Ramos (cell line): ENCODE measurements around the gene CCDC39.
"Not testable (repeated sequence)": the region's sequence is repeated elsewhere in the genome, so short reads cannot be mapped to it uniquely, and the experiment has no call there.

Source experiments
- in situ Hi-C: fragments of 300-500 bp; cut with MboI; formaldehyde crosslinking; loops from one replicate; pipeline ENCODE4 v1.14.3; 2022; ENCODE audit warnings: low sequenced_read_pairs; ENCODE audit not compliant: unreplicated experiment

The CCDC39 gene

DNA sequence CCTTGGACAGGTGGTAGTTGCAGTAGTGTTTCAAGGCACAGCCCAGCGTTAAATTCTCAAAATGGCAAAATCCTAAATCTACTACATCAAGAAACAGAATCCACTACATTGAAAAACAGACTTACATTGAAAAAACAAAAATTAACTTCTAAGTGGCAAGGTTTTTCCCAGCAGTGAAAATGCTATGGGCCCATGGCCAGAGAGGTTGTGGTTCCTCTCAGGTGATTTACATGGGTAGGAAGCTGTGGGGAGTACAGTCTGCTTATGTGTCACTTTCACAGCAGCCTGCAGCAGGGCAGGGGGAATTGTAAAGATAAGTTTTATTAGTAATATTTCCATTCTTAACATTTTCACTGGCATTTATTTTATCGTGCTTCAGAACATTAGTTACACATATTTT is 52.4 kb downstream of the CCDC39 start:
- in situ Hi-C loops, result no loop called here

DNA sequence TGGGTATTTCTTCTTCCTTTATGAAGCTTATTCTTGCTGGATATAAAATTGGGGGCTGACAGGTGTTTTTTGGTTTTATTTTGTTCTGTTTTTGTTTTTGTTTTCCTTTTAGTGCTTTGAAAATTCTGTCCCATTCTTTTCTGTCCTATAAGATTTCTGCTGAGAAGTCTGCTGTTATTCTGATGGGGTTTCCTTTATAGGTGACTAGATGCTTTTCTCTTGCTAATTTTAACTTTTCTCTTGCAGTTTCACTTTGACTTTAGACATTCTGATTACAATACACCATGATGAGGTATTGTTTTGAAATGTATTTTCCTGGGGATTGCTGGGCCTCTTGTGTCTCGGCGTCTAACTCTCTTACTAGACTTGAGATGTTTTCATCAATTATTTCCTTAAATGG is 54.6 kb downstream of the CCDC39 start:
- in situ Hi-C loops, result no loop called here

DNA sequence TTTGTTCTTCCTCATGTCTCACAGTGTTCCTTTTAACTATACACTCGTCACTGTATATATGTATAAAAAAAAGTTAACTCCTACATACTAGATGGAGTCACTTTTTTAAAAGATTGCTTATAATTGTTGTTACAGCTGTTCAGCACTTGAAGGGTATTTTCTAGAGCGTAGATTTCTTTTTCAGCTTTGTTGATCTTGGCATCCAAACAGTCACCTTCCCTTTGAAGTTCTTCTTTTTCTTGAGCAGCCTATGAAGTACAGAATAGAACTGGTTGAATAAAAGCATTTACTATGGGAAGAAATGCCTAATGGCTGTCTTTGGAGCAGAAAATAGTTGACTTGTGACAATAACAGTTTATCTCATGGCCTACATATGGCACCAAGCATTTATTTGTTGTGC is 59.6 kb downstream of the CCDC39 start:
- in situ Hi-C loops, result no loop called here

DNA sequence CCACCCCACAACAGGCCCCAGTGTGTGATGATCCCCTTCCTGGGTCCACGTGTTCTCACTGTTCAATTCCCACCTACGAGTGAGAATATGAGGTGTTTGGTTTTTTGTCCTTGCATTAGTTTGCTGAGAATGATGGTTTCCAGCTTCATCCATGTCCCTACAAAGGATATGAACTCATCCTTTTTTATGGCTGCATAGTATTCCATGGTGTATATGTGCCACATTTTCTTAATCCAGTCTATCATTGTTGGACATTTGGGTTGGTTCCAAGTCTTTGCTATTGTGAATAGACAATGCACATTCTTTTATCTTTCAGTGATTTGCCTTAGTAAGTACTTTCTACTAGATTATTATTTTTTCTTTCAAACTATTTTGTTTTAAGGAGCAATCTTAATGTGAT is 60.7 kb downstream of the CCDC39 start:
- in situ Hi-C loops, result not testable (repeated sequence)

DNA sequence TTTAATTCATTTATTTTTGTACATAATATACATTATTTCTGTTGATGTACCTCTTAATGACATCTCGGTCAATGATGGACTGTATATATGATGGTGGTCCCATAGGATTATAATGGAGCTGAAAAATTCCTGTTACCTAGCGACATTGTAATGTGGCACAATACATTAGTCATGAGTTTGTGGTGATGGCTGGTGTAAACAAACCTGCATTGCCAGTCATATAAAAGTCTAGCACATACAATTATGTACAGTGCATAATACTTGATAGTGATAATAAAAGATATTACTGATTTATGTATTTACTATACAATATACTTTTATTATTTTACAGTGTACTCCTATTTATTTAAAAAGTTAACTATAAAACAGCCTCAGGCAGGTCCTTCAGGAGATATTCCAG is 62.2 kb downstream of the CCDC39 start:
- in situ Hi-C loops, result no loop called here

DNA sequence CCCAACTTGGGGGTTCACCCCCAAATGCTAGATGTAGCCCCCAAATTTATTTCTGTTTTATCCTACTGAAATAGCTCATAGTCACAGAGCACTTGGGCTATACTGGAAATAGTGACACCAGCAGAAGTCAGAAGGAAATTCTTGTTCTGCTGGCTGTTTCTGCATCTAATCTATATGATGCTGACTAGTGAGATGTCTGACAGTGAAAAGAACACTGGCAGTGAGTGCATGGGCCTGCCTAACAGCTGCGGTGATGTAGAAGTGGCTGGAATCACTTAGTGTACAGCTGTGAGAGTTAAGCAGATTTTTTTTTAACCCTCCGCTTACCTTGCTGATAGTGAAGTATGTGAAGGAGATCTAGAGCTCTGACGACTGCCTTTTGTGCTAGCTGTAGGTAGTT is 63.3 kb downstream of the CCDC39 start:
- in situ Hi-C loops, result no loop called here

DNA sequence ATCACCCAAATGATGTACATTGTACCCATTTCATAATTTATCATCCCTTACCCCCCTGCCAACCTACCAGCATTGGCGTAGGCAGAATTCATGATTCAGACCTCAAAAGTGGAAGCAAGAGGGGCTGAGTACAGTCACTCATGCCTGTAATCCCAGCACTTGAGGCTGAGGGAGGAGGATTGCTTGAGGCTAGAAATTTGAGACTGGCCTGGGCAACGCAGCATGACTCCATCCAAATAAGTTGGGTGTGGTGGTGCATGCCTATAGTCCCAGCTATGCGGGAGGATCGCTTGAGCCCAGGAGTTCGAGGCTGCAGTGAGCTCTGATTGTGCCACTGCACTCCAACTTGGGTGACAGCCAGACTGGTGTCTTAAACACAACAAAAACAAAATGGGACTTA is 66.9 kb downstream of the CCDC39 start:
- in situ Hi-C loops, result no loop called here

DNA sequence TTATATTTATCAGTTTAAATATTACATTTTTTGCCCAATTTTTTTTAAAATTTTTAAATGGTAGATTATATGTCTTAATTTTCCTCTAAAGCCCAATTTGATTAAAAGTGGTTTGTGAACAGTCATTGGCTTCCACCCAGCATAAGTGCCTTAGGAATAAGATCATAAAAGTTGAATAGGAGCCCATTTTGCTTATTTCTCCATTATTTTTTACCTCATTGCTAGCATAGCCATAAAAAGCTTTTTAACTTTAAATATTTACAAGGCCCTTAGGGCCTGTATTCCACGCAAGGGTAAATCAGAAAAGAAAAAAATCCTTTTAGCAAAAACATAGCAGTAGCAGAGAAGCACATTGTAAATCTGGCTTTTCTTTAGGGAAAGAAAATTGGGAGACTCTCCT is 68.3 kb downstream of the CCDC39 start:
- in situ Hi-C loops, result no loop called here

DNA sequence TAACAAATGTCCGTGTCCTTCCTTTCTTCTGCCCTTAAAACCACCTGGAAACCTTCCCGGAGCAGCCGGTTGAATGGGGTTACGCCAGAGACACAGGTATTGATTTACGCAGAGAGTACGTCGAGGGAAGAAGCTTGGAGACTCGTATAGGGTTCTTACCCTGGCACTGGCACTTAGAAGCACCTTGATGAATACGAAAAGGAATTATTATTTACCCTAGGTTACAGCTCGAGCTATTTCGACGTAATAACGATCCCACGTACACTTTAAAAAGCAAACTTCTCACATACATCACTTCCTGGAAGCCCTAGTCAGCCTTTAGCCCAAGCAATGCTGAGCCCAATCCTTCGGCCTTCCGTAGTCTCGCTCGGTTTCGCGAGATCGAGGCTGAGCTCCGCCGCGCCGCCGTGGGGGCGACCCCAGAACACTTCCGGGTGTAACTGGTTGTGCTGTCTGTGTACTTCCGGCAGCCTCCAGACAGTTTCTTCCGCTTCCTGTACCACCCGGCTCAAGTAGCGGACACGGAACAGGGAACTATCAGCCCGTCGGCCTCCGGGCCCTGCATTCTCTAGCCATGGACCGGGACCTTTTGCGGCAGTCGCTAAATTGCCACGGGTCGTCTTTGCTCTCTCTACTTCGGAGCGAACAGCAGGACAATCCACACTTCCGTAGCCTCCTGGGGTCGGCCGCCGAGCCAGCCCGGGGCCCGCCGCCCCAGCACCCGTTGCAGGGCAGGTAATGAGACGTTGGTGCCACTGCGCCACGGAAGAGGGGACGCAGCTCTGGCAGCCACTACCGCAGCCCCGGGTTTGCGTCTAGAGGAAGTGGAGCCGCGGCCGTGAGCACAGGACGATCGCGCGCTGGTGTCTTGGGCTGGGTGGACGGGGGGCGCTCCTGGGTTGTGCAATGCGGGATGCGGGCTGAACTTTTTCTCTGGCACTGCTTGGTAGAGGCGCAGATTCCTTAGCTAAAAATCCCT is 77.3 kb downstream of the CCDC39 start, which contains the start of gene TTC14:
Gene TTC14, plus strand, starts transcription at position 476 of the 979 bp plus-strand sequence. Its CDS starts 99 bp downstream, at position 575.
- in situ Hi-C loops, result no loop called here

DNA sequence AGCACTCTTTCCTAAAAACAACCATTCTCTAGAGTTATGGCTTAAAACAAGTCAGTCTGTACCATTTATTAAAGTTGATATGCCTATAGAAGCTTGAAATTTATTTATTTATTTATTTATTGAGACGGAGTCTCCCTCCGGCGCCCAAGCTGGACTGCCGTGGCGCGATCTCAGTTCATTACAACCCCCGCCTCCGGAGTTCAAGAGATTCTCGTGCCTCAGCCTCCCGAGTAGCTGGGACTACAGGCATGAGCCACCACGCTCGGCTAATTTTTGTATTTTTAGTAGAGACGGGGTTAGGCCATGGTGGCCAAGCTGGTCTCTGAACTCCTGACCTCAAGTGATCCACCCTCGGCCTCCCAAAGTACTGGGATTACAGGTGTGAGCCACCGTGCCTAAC is 78.8 kb downstream of the CCDC39 start:
- in situ Hi-C loops, result no loop called here

DNA sequence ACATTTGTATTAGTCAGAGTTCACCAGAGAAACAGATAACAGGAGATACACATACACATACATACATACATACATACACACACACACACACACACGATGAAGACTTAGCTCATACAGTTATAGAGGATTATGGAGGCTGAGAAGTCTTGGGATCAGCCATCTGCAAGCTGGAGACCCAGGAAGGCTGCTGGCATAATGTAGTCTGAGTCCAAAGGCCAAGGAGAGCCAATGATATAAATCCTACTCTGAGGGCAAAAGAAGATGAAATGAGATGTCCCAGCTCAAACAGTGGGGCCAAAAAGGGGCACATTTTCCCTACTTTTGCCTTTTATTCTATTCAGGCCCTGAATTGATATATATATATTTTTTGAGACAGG is 83.7 kb downstream of the CCDC39 start:
- in situ Hi-C loops, result no loop called here

DNA sequence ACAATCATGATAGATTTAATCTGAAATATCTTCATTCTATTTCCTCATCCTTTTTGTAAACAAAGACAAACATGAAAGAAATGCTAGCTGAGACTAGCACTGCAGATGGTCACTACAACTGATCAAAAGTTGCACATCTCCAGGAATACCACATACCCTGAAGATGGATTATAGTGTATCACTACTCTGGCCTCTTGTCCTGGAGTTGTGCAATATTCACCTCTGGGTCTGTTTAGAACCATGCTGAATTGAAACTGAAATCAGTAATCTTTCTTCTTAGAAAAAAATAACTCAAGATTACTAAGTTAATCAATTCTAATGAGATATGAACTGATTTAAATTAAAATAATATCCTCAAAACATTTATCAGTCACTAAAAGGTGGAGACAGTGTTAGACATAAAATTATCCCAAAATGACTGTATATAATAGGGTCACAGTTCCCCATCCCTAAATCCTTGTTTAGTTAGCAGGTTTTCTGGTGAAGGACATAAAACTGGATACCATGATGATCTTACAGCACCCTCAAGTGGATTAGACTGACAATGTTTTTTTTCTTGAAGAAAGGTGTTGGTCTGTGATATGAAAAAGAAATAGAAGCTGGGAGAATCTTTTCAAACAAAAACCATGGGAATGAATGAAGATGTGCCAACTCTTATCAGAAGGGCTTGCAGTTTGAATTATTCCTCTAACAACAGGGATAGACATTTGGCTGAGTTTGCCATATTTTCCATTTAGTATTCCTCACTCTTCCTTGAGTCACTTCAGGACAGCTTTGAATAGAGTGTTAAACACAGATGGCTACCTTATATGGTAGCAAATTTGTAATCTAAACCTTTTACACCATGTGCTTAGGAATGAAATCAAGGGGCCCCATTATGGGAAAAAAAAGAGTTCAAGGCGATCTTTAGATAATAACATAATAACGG is 84.4 kb downstream of the CCDC39 start:
- in situ Hi-C loops, result no loop called here

DNA sequence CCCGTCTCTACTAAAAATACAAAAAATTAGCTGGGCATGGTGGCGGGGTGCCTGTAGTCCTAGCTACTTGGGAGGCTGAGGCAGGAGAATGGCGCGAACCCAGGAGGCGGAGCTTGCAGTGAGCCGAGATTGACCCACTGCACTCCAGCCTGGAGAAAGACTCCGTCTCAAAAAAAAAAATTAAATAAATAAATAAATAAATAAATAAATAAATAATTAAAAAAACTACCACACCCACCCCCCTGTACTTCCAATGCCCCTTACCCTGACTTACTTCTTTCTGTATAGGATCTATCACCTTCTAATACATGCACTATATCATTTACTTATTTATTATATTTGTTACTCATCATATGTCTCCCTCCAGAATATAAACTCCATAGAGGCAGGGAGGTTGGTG is 85.7 kb downstream of the CCDC39 start:
- in situ Hi-C loops, result not testable (repeated sequence)

DNA sequence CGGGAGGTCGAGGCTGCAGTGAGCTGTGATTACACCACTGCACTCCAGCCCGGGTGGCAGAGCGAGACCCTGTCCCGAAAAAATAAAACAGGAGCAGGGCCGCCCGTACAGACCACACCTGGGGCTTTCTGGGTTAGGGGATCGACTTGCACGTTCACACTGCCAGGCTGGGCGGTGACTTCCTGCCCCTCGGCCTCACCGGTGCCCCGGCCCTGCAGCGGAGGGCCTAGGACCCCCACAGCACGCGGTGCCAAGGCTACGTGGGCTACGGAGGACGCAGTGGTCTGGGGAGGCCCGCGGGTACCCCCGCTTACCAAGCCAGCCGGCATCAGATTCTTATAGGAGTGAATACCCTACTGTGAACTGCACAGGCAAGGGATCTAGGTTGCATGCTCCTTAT is 88.9 kb downstream of the CCDC39 start:
- in situ Hi-C loops, result no loop called here

DNA sequence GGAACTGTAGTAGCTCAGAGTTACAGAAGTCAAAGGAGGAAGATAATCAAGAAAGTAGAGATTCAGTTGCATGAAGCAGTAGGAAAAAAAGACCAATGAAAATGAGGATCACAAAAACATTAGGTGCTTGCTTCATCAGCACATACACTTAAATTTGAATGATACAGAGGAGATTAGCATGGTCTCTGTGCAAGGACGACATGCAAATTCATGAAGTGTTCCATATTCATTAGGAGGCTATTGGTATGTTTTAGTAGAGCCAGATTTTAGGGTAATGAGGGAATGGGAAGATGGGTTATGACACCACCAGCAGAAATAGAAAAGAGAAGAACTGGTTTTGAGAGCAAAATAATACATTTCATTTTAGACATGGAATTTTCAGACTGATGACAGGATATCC is 98.4 kb downstream of the CCDC39 start:
- in situ Hi-C loops, result no loop called here

DNA sequence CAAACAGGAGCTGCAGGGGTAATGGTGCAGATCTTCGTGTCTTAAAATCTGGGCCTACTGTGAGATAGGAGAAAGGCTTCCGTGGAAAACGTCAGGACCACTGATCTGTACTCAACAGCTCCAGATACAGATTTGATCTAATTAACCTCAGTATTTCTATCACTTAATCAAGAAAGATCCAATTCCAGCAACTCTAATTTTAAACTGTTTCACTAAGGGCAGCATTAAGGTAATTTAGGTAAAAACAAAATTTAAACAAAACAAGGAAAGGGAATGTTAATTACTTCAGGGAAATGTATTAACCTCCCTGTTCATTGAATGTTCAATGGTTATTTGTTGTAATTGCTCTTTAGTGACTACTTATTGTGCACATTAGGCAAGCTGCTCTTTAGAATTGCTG is 103.7 kb downstream of the CCDC39 start:
- in situ Hi-C loops, result no loop called here

DNA sequence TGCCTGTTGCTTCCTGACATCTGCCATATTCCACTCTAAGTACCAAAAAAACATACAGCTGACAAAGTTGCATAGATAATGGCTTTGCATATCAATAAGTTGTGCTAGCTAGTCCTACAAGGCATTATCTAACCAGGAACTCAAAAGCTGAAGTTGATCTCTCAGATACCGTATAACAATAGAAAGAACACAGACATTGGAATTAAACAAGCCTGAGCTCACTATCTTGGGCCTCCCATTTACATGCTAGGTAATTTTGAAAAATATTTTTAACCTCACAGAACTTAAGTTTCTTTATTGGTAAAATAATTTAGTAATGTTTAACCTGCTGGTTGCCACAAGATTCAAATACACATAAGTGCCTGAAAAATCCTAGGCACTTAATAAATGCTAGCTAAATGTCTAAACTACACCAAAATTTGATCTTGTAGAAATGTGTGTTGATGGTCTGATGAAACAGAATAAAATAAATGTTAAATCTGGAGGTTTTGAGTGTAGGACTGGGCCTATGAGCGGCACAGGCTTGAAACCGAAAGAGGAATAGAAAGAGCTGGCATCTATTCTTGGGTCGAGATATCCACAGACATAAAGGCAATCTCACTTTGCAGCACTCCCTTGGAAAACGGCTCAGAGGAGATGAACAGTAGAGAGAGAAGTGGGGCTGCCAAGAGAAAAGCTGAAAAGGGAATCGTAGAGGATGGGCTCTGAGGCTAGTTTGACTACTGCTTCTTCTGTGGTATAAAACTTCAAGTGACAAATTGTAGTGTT is 107.3 kb downstream of the CCDC39 start:
- in situ Hi-C loops, result no loop called here

DNA sequence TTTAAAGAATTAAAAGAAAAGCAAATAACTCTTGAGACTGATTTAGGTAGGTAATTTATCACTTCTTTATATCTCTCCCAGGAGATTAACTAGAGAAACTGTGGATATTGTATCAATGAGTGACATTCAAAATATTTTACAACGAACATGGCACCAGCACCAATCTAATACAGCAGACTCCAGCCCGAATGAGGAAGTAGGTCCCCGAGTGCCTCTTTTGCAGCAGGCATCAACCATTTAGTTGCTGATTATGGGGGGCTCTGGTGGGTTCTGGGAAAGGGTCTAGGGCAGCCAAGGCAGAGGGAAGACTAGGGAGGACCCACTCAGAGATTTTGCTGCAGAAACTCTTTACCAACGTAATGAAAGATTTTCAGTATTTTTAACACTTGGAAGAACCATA is 109.1 kb downstream of the CCDC39 start:
- in situ Hi-C loops, result no loop called here

DNA sequence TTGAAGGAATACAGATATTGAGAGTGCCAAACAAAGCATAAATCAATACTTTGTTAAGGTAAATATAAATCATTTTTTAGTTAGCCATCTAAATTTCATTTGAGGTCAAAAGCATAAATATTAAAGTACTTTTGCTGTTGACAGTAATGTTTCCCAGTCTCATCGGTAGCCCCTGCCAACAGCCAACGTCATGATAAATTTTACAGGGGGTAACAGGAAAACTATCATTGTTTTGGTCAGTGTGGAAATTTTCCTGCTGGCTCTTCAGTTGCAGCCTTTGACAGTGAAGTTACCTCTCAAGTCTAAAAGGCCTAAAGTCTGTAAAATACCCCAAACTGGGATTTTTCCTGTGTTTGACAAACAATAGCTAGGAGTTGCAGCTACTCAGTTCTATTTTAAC is 114.6 kb downstream of the CCDC39 start:
- in situ Hi-C loops, result no loop called here
